Medulla oblongata (tissue), 1 donor: ENCODE measurements around the gene MYH10.

Experiments used
- DNase-seq: peaks from one replicate; pipeline ENCODE4 v3.0.0-alpha.2; 2015; ENCODE audit errors: extremely low spot score

Gene MYH10

DNA sequence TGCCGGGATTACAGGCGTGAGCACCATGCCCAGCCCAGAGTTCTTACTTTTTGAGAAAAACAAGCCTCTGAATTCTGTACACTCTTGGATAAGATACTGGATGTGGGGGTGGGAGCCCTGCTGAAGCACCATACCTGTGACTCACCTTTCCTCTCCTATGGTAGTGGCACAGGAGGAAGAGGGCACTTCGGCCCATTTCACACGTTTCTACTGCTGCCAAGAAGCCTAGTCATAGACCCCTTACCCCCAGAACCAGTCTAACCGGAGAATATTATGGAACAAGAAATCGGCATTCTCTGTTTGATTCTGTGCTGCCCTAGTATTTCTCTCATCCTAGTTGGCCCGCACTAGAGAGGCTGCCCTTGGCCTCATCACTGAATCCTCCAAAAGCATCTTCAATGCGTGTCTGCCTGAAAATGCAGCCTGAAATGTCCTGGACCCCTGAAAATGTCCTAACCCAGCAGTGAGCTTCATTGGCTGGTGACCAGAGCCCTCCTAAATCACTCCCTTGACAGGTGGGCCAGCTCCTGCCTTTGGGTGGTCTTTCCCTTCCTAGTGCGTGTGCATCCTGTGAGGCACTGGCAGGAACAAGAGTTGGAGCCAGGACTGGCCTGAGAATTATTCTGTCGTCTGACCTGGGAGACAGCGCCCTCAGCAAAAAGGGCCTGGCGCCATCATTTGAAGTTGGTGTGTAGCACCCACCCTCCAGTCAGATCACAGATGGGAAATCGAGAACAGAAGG is 156.9 kb downstream of the MYH10 start:
- DNase-seq, result no peak

DNA sequence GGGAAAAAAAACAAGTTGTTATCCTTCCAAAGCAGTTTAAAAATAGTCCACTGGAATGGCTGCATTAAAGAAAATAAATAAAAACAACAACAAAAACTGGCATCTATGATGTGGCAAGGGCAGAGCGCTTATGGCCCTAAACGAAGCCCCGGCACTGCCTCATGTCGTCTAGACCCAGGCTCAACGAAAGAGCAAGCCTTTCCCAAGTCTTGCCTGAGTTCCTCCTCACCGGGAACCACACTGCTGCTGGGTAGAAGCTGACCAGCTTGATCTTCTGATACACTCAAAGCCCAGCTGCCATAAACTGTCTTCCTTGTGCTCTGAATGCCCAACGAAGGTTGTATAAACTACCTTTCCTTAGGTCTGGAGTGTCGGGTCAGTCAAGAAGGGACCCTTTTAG is 157.9 kb downstream of the MYH10 start:
- DNase-seq, result no peak

DNA sequence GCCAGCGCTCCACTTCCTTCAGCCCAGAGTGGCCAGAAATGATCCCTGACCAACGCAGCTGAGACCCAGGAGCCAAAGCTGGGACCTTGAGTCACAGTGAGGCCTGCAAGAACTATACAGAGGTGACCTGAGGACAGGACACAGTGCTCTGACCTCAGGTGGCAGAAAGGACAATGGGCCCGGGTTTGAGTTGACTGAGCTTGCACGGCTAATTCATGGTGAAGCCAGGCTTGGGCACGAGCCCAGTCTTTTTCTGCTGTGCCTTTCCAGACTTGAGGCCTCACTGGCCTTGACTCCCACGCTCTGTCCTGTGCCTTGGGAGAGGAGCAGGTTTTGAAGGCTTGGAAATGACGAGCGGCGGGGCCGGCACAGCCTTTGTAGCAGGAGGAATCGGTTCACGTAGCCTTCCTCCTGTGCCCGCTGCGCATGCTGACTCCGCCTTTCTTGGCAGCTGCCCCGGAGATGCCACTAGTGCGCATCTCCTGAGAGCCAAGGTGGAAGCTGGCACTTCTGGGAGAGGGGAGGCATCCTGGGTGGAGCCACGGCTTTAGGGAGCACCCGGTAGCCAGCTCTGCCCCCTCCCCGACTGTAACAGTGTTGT is 160.0 kb downstream of the MYH10 start:
- peak; percentile 44 for DNase-seq

DNA sequence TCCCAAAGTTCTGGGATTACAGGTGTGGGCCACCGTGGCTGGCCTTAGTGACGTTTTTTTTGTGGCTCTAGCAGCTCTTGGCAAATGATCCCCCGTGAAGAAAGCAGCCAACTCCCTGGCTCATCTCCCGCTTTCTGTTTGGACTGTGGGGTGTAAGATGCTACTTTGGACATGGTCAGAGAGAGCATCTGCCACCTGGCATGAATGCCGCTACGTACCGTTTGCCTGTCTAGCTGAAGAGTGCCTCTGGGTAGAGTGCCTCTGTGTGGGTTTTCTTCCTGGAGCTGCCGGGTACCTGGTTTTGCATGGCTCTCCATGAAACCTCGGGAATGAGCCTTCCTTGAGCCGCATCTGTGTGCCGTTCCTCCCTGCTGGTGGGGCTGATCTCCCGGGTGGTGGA is 160.6 kb downstream of the MYH10 start:
- DNase-seq, result no peak

DNA sequence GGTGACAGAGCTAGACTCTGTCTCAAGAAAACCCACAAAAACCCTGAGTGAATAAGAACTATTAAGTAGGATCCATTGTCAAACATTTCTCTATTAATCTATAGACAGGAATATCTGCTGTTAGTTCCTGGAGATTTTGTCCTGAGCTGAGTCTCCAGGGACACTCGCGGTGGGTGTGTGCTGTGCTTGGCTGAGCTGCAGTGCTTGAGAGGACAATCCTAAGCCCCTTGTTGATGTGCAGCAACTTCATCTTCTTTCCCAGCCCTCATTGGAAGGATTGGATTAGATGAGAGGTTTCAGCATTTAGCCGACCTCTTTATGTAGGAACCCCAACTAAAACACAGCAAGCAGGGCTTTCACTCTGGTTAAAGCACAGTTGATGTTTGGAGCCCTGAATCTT is 161.5 kb downstream of the MYH10 start:
- no peak for DNase-seq

DNA sequence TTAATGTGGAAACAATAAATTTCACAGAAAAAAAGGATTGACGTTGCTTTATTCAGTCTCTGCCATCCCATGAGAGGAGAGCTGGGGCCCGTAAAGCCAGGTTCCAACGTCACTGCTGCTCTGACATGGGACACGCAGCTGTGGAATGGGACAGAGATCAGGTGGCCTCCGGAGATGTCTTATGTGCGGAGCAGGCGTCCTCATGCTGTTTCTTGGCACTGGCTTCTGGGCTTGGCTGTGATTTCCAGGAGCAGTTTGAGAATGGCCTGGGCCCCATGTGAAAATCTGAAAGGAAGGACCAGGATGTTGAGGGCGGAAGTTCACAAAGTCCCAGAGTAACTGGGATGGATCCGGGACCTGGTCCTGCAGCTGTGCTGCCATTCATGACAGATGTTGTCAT is 162.4 kb downstream of the MYH10 start:
- DNase-seq, result peak; percentile 28

DNA sequence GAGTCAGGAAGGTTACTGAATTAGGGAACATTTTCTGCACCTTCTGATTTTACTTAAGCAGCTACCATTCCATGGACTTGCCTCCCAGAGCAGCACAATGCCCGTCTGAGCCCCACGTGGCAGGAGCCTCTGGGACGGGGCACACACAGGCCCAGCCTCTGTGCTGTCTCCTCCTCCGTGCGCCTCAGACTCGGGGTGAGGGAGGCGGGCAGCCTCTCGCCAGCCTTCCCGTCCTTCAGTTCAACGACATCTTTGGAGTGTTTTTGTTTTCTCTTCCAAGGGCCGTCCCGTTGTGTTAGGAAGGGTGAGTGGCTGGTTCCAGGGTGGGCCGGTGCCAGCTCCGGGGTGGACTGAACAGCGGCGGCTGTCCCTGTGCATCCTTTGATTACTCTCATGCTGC is 163.0 kb downstream of the MYH10 start:
- DNase-seq, result peak; percentile 50

DNA sequence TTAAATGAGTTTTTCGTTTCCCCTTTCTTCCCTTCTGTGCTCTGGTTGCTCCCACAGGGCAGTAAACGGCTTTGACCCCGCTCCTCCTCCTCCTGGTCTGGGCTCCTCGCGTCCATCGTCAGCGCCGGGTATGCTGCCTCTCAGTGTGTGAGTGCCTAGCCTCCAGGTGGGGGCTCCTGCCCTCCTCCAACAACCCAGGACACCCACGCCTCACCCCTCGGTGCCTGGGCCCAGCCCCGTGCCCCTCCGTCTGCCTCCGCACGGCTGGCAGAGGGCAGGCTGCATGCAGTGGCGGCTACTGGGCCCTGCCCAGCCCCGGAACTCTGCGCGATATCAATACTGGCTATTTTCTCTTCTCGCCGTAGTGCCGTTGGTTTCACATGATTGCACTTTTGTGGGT is 163.7 kb downstream of the MYH10 start:
- DNase-seq, result no peak

DNA sequence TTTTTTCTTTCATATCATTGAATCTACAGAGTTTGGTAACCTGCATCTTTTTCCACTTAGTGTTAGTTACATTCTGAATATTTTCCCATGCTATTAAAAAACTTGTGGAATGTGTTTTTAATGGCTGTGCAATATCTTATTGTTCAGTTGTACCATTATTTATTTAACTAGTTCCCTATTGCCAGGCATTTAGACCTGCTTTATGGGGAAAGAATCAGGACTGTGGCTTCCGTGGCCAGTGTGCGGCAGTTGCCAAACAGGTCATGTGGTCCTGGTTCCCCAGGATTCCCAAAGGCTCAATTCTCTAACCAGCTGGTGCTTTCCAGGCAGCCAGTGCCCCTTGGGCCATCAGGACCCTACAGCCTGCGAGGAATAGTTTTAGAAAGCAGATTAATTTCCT is 164.1 kb downstream of the MYH10 start:
- DNase-seq, result peak; percentile 28

DNA sequence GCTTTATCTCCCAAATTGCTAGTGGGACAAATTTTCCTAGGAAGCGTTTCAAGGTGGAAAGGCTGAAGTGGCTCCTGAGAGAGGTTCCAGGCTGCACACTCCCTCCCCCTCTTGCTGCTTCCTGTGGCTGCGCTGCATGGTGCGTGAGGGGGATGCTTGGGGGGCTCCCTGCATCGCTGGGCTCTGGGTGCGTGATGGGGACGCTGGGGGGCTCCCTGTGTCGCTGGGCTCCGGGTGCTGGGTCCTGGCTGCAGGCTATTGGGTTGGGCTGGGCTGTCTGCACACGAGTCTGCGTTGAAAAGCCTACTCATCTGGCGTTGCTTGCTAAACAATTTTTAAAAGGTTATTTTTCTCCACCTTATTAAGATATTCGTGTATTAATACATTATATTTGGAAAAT is 164.8 kb downstream of the MYH10 start:
- no peak for DNase-seq

DNA sequence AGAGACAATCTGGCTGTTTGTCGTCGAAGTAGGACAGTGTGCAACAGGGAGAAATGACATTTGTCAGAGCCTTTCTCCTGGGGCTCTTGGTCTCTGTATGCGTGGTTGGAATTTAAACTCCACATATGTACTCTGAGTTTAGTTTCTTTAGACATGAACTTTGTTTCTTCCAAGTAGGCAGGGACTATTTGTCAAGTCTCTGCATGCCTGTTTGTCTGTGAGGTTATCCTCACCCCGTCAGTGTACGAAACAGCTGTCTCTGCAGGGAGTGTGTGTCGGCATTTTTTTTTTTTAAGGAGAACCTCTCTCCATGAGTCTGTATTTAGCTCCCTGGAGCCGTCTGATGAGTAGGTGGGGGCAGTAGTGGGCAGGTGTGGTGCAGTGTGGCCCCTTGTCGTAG is 165.2 kb downstream of the MYH10 start:
- no peak for DNase-seq

DNA sequence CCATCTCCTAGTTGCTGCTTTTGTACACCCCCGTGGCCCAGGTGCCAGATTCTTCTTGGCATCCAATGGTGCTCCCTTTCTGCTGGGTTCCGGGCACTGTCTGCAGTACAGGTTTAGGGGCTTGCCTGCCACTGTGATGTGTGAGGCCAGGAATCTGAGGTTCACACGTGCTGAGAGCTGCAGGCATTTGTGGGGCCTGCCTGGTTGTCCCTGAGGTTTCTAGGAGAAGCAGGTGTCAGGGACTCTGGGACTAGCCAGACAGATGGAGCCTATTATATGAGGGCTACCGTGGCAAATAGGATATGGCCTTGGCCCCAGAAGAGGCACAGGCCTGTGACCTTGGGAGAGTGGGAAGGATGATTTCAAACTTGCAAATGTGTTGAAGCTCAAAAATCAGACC is 165.6 kb downstream of the MYH10 start:
- DNase-seq, result no peak

DNA sequence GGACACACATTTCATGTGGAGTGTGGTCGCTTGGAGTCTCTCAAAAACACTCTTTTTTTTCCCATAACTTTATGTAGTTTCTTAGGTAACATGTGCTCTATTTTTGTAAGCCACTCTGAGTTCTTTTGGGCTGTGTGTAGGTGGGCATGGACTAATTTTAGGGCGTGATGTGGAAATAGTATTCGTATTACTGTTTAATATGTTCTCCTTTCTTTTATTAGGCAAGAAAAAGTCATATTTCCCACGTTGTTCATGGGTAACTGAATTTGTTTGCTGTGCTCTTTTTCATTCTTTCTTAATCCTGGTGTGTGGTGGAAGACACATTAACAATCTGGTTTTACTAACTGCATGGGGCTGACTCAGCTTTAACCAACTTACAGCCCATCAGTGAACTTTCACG is 167.4 kb downstream of the MYH10 start:
- DNase-seq, result no peak

DNA sequence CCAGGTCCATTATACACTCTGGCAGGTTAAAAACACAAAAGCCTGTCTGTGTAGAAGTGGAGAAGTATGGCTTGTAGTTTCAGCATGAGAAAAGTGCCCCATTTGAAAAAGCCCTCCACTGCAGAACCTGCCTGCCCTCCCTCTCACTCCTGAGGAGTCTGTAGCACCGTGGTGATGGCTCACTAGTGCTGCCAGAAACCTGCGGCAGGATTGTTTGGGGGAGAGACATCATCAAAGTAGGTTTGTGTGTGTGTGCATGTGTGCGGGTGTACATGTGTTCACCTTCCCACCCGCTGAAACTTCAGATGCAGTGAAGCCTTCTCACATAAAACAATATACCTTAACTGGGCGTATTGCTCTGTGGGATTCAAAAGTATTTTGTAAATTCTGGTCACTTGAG is 168.0 kb downstream of the MYH10 start:
- no peak for DNase-seq

DNA sequence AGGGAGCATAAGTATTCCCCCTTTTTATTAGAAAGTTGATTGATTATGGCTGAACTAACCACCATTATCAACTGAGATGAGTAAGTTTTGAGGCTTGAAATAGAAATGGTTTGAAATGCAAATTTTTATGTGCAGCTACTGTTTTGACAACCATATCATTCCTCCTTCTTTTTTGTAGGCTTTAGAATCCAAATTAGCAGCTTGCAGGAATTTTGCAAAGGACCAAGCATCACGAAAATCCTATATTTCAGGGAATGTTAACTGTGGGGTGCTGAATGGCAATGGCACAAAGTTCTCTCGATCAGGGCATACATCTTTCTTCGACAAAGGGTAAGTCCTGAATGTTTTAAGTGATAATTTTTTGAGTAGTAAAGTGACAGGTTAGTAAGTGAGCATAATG is 170.7 kb downstream of the MYH10 start:
- no peak for DNase-seq

DNA sequence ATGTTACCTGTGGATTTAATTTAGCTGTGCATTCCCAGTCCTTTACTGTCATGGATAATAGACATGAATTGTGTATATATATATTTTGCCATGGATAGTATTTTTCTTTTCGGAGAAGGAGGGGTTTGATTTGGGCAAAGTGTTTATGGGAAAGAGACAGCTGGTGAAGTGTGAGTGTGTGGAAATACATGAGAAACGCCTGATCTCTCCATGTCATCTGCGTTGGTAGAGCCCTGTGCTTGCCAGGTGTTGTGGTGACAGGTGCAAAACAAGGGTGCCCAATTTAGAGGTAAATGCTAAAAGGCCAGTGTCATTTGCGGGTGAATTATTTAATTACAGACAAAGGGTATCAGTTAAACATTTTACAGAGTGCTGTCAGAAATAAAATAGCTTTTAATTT is 171.4 kb downstream of the MYH10 start:
- DNase-seq, result no peak

DNA sequence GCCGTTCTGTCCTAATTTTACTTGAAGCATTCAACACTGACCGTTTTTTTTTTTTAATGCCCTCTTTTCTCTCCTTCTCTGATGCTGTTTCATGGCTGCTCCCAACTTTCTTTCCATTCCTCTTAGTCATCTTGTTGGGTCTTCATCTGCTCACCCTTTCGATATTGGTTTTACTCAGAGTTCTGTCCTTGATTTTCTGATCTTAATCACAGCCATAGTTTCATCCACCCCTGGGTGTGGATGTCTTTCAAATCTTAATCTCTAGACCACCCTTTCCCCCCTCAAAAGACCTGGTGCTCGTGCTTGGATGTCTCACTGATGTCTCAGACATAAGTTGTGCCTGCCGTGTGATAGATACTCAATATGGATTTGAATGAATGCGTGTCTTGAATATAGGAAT is 172.4 kb downstream of the MYH10 start:
- DNase-seq, result no peak

DNA sequence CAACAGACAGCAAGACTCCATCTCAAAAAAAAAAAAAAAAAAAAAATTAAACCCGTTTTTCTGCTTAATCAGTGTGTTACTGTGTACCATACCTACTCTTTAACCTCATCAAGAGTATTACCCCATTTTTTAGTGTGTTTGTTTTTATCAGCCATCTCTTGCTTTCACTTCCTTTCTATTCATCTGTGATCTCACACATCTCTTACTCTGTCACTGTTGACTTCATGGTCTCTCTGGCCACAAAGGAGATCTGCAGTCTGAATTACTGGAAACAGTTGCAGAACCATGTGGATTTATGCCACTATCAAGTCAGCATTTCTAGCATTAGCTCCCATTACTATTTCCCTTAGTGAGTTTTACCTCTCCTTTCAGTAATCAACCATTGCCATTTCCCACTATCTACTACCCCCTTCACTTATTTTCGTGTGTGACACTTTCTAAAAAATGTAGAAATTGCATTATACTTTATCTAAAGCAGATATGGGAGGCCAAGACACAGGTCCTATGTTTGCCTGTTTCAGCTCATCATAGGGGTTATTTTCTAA is 174.8 kb downstream of the MYH10 start:
- DNase-seq, result no peak

DNA sequence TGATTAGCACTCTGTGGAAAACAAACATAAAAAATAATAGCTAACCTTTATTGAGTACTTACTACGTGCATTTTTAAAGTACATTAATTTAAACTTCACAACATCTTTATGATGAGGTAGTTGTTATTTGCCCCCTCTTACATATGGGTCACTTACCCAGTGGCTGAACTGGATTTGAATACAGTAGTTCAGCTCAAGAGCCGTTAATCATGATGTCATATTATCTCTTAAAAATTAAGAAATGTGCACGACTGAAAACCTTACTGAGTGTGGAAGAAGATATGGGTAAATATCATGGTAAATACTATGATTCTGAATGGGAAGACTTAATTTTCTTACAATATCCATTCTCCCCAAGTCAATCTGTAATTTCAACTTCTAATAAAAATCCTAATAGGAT is 177.2 kb downstream of the MYH10 start:
- DNase-seq, result no peak

DNA sequence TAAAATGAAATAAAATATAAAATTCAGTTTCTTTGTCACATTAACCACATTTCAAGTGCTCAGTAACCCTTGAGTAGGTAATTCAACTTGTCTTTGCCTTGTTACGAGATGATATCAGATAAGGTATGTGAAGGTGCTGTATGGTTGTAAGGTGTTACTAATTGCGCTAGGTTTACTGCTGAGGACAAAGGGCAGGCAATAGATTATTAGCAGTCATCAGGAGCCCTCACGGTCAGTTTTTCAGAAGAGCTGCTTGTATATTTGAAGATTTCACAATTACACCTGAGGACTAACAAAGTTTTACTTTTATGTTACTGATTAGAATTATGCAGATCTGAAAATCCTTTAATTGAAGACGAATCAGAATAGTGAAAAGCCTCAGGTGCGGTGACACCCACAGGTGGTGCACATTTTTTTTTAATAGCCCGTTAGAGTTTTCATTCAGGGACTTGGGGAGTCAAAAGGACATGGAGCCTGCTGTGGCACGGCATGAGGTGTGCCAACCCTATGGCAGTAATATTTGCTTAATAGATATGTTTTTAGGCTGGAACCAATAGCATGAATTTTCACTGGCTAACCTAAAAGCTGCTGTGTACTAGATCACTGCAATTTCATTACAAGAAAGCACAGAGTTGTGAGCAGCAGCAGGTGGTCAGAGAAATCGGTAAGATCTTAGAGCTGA is 178.5 kb downstream of the MYH10 start:
- no peak for DNase-seq

DNA sequence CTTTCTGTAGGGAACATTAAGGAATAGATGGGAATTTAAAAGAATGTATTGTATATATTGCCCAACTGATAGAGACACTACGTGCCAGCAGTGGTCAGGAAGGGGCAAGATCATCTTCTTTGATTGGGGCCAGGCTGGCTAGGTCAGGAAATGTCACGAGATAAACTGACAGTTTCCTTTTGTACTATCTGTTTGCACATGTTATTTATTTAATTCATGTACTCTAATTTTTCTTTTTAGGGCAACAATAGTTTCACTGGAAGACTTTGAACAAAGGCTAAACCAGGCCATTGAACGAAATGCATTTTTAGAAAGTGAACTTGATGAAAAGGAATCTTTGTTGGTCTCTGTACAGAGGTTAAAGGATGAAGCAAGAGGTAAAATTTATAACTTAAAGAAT is 182.2 kb downstream of the MYH10 start:
- no peak for DNase-seq

DNA sequence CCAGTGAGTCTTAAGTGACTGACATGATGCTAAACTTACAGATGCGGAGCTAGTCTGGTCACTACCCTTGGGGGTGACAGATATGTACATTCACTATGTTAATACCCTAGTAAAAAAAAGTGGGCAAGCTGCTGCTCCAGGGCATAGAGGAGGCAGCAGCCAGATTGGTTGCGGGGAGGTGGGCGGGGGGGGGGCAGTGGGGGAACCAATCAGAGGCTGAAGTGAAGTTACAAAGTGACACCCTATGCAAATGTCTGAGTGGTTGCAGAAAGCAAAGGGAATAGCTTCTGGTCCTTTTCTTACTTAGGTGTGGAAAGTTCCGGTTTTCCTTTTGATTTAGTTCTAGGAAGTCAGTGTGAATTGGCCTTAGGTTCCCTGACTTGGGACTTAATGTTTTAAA is 182.7 kb downstream of the MYH10 start:
- DNase-seq, result no peak

DNA sequence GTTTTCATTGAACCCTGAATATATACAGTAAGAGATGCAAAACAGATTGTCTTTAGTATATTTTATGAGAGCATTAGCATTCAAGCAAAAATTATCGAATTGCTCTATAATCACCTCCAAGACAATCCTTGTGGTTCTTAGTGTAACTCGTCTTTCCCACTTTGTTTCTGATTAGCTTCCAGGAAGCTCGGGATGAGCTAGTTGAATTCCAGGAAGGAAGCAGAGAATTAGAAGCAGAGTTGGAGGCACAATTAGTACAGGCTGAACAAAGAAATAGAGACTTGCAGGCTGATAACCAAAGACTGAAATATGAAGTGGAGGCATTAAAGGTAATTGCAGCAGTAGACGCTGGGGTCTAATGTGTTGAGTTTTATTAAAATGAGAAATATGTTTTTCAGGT is 185.0 kb downstream of the MYH10 start:
- DNase-seq, result no peak
